Forelimb muscle (tissue), 1 donor: Measurements from ENCODE around the gene CDK19. TPM values are rescaled to one million over a fixed set of nuclear protein-coding genes. Genes with fewer than 3 reads are reported as not detected.

Experiments
- DNase-seq: peaks from one replicate; pipeline ENCODE4 v3.0.0-alpha.2; 2013; ENCODE audit warnings: low read depth
- polyA plus RNA-seq: library from polyadenylated mRNA; unstranded; fragments of 120-200 nt; gene quantifications from one replicate; pipeline ENCODE4 v1.2.1, GENCODE V29; 2013; ENCODE audit not compliant: insufficient read length

CDK19 gene
- polyA plus RNA-seq, 1 donor: 12.7 TPM

- no peak for DNase-seq
Observed at GRCh38 chr6:110703010-110703905, 112.0 kb downstream of the CDK19 start.

GRCh38 chr6:110699780-110700179 is 115.5 kb downstream of the CDK19 start:
- no peak for DNase-seq

- DNase-seq: no peak
Observed at GRCh38 chr6:110693994-110694393, 121.3 kb downstream of the CDK19 start.

GRCh38 chr6:110693296-110693695 is 122.0 kb downstream of the CDK19 start:
- no peak for DNase-seq

GRCh38 chr6:110690916-110691315 is 124.4 kb downstream of the CDK19 start:
- no peak for DNase-seq

- DNase-seq: no peak
Observed at GRCh38 chr6:110690106-110690654, 125.1 kb downstream of the CDK19 start.

GRCh38 chr6:110689275-110689935 is 125.9 kb downstream of the CDK19 start:
- no peak for DNase-seq

GRCh38 chr6:110688661-110689268 is 126.5 kb downstream of the CDK19 start:
- no peak for DNase-seq

- no peak for DNase-seq
Observed at GRCh38 chr6:110687326-110687725, 127.9 kb downstream of the CDK19 start.

- DNase-seq: no peak
Observed at GRCh38 chr6:110683241-110683640, 132.0 kb downstream of the CDK19 start.

GRCh38 chr6:110682460-110682853 is 132.8 kb downstream of the CDK19 start:
- peak; percentile 59 for DNase-seq

GRCh38 chr6:110681543-110682459 is 133.5 kb downstream of the CDK19 start:
- DNase-seq: no peak

GRCh38 chr6:110676396-110676795 is 138.9 kb downstream of the CDK19 start:
- no peak for DNase-seq

- no peak for DNase-seq
Observed at GRCh38 chr6:110674096-110674495, 141.2 kb downstream of the CDK19 start.

- no peak for DNase-seq
Observed at GRCh38 chr6:110672122-110672521, 143.1 kb downstream of the CDK19 start.

GRCh38 chr6:110671447-110671846 is 143.8 kb downstream of the CDK19 start:
- DNase-seq: no peak

GRCh38 chr6:110665600-110665999 is 149.7 kb downstream of the CDK19 start:
- no peak for DNase-seq

GRCh38 chr6:110664933-110665332 is 150.3 kb downstream of the CDK19 start:
- no peak for DNase-seq

GRCh38 chr6:110662490-110663211 is 152.6 kb downstream of the CDK19 start:
- DNase-seq: no peak

GRCh38 chr6:110661414-110661813 is 153.9 kb downstream of the CDK19 start:
- no peak for DNase-seq
